ENCODE results near the gene HAT1. TPM values are rescaled to one million over a fixed set of nuclear protein-coding genes. Genes with fewer than 3 reads are reported as not detected.

HAT1 gene
- total RNA-seq, 1 donor from 2014 or later: 37.9 TPM

GRCh38 chr2:171999161-171999560, 76.9 kb downstream of the HAT1 start:
- Mint-ChIP-seq H3K27me3 (ENCODE audit: low read depth) (no peaks in the 10 kb centered on the region), H3K9me3 (ENCODE audit: low read depth) (no peaks in the 10 kb centered on the region), H3K4me1 (ENCODE audit: low read depth) (peaks cover 17% of the 10 kb centered on the region), H3K4me3 (ENCODE audit: unreplicated experiment) (peak overlapping the region; percentile 94), H3K36me3 (ENCODE audit: low read depth) (no peaks in the 10 kb centered on the region), H3K27ac (ENCODE audit: unreplicated experiment) (peak overlapping the region; percentile 74)
- TF ChIP-seq CTCF (IDR thresholded peaks at IDR 0.05): no peak
- no peak for DNase-seq (ENCODE audit: low spot score)

GRCh38 chr2:171999604-172000469, 77.6 kb downstream of the HAT1 start, which contains the start of gene METAP1D:
Gene METAP1D (plus strand): TSS chr2:171999953. CDS start chr2:171999970, 17 bp downstream.
- H3K27ac Mint-ChIP-seq (ENCODE audit: unreplicated experiment): peak within 1 kb of the TSS; percentile 95
- H3K9me3 Mint-ChIP-seq (ENCODE audit: low read depth): no peaks in the 10 kb centered on the region
- peak; percentile 95 for DNase-seq (ENCODE audit: low spot score)
- no peaks in the 10 kb centered on the region for H3K27me3 Mint-ChIP-seq (ENCODE audit: low read depth)
- H3K36me3 Mint-ChIP-seq (ENCODE audit: low read depth): no peaks in the 10 kb centered on the region
- H3K4me3 Mint-ChIP-seq (ENCODE audit: unreplicated experiment): peak within 1 kb of the TSS; percentile 94
- peaks cover 17% of the 10 kb centered on the region for H3K4me1 Mint-ChIP-seq (ENCODE audit: low read depth)
- no peak for TF ChIP-seq CTCF (IDR thresholded peaks at IDR 0.05)

- H3K4me1 Mint-ChIP-seq (ENCODE audit: low read depth): peaks cover 17% of the 10 kb centered on the region
- no peaks in the 10 kb centered on the region for H3K27me3 Mint-ChIP-seq (ENCODE audit: low read depth)
- no peak overlapping the region for H3K27ac Mint-ChIP-seq (ENCODE audit: unreplicated experiment)
- no peak for DNase-seq (ENCODE audit: low spot score)
- H3K9me3 Mint-ChIP-seq (ENCODE audit: low read depth): no peaks in the 10 kb centered on the region
- peak overlapping the region; percentile 94 for H3K4me3 Mint-ChIP-seq (ENCODE audit: unreplicated experiment)
- no peaks in the 10 kb centered on the region for H3K36me3 Mint-ChIP-seq (ENCODE audit: low read depth)
- TF ChIP-seq CTCF (IDR thresholded peaks at IDR 0.05): no peak
These were observed 78.6 kb downstream of the HAT1 start for GRCh38 chr2:172000696-172001361.

- peaks cover 4% of the 10 kb centered on the region for H3K4me1 Mint-ChIP-seq (ENCODE audit: low read depth)
- H3K9me3 Mint-ChIP-seq (ENCODE audit: low read depth): no peaks in the 10 kb centered on the region
- DNase-seq (ENCODE audit: low spot score): no peak
- no peak overlapping the region for H3K4me3 Mint-ChIP-seq (ENCODE audit: unreplicated experiment)
- no peak for TF ChIP-seq CTCF (IDR thresholded peaks at IDR 0.05)
- no peaks in the 10 kb centered on the region for H3K27me3 Mint-ChIP-seq (ENCODE audit: low read depth)
- H3K36me3 Mint-ChIP-seq (ENCODE audit: low read depth): peaks cover 1% of the 10 kb centered on the region
- no peak overlapping the region for H3K27ac Mint-ChIP-seq (ENCODE audit: unreplicated experiment)
These were observed 85.1 kb downstream of the HAT1 start for GRCh38 chr2:172007372-172007771.

- no peak overlapping the region for H3K4me3 Mint-ChIP-seq (ENCODE audit: unreplicated experiment)
- DNase-seq (ENCODE audit: low spot score): no peak
- no peaks in the 10 kb centered on the region for H3K9me3 Mint-ChIP-seq (ENCODE audit: low read depth)
- peaks cover 4% of the 10 kb centered on the region for H3K4me1 Mint-ChIP-seq (ENCODE audit: low read depth)
- no peak overlapping the region for H3K27ac Mint-ChIP-seq (ENCODE audit: unreplicated experiment)
- H3K27me3 Mint-ChIP-seq (ENCODE audit: low read depth): no peaks in the 10 kb centered on the region
- no peak for TF ChIP-seq CTCF (IDR thresholded peaks at IDR 0.05)
- H3K36me3 Mint-ChIP-seq (ENCODE audit: low read depth): peaks cover 1% of the 10 kb centered on the region
These were observed 87.6 kb downstream of the HAT1 start for GRCh38 chr2:172009823-172010222.

Data from chondrocyte (in vitro differentiated cells).